Measurements from ENCODE around the gene SPO11. TPM values are rescaled to one million over a fixed set of nuclear protein-coding genes. Genes with fewer than 3 reads are reported as not detected.

Gene SPO11
- total and polyA plus RNA-seq, 2 of the 8 experiments (the other 6 are each of a cell fraction or from before 2014, with no cell fraction given): not detected

DNA sequence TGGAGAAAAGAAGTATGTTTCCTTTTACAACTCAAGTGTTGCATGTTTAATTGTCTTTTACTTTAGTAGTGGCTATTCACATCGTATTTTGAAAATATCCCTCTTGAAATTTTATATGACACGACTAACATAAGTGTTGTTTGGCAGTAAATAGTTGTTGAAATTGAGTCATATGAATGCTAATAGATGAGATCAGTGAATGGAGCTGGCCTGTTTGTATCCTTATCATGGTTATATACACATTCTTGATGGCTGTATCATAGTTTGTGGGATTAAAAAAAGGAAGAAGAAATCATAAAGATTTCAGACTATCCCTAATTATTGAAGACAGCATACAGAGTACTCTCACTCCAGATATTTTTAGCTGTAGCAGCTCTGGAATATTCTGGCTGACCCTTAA lies 13.2 kb downstream of the SPO11 start:
- no peaks in the 10 kb centered on the region for H3K4me1 ChIP-seq (replicated peaks in 1 of 4; ENCODE audit: control insufficient read depth in 3 of 4, insufficient read depth in 4 of 4, low read length in 3 of 4)
- no peak overlapping the region for H2BK15ac ChIP-seq (ENCODE audit: low read length)
- no peak overlapping the region for H3K4me3 ChIP-seq (ENCODE audit: extremely low read depth in 1 of 4, insufficient read depth in 2 of 4, low read depth in 3 of 4, low read length in 4 of 4)
- H2BK12ac ChIP-seq (ENCODE audit: low read depth, low read length): no peak overlapping the region
- H3K14ac ChIP-seq (ENCODE audit: insufficient read length): no peak overlapping the region
- no peak overlapping the region for H2BK5ac ChIP-seq (ENCODE audit: low read depth, low read length)
- no peak overlapping the region for H3K23ac ChIP-seq (ENCODE audit: insufficient read length)
- no peak overlapping the region for H4K8ac ChIP-seq (ENCODE audit: extremely low read depth, insufficient read depth, low read length)
- H2AK5ac ChIP-seq (ENCODE audit: low read depth, low read length): no peak overlapping the region
- no peak overlapping the region for H3K4ac ChIP-seq (replicated peaks; ENCODE audit: insufficient read length, low read depth, low read length)
- H3K56ac ChIP-seq (replicated peaks; ENCODE audit: insufficient read length, low read depth, low read length): no peak overlapping the region
- TF ChIP-seq RBBP5 (IDR thresholded peaks at IDR 0.05; ENCODE audit: borderline replicate concordance, low read depth, low read length): no peak
- TF ChIP-seq, protein P1, sequence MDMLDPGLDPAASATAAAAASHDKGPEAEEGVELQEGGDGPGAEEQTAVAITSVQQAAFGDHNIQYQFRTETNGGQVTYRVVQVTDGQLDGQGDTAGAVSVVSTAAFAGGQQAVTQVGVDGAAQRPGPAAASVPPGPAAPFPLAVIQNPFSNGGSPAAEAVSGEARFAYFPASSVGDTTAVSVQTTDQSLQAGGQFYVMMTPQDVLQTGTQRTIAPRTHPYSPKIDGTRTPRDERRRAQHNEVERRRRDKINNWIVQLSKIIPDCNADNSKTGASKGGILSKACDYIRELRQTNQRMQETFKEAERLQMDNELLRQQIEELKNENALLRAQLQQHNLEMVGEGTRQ (IDR thresholded peaks at IDR 0.05; ENCODE audit: low read length): no peak
- TF ChIP-seq, protein P2, sequence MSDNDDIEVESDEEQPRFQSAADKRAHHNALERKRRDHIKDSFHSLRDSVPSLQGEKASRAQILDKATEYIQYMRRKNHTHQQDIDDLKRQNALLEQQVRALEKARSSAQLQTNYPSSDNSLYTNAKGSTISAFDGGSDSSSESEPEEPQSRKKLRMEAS (IDR thresholded peaks at IDR 0.05): no peak
- TF ChIP-seq CEBPB (IDR thresholded peaks at IDR 0.05; ENCODE audit: low read depth, low read length): no peak
- TF ChIP-seq KDM5A (IDR thresholded peaks at IDR 0.05; ENCODE audit: low read length): no peak
- TF ChIP-seq KDM1A (IDR thresholded peaks at IDR 0.05; ENCODE audit: borderline replicate concordance, low read length): no peak
- no peak for TF ChIP-seq HDAC2 (IDR thresholded peaks at IDR 0.05; ENCODE audit: borderline replicate concordance in 1 of 2, low read depth in 2 of 2, low read length in 2 of 2)
- TF ChIP-seq TAF1 (IDR thresholded peaks at IDR 0.05; ENCODE audit: low read depth, low read length): no peak
- no peak for TF ChIP-seq RFX5 (IDR thresholded peaks at IDR 0.05; ENCODE audit: borderline replicate concordance, low read depth, low read length)
- TF ChIP-seq SP2 (IDR thresholded peaks at IDR 0.05; ENCODE audit: low read length): no peak
- TF ChIP-seq POLR2AphosphoS5 (IDR thresholded peaks at IDR 0.05; ENCODE audit: low read depth, low read length): no peak
- no peak for TF ChIP-seq TAF7 (optimal IDR thresholded peaks at IDR 0.05; ENCODE audit: borderline replicate concordance, low read depth, low read length)
- no peak for TF ChIP-seq TBP (IDR thresholded peaks at IDR 0.05; ENCODE audit: low read depth, low read length)
- no peak for TF ChIP-seq HDAC6 (IDR thresholded peaks at IDR 0.05; ENCODE audit: low read depth, low read length)
- H3K9me3 ChIP-seq (ENCODE audit: insufficient read depth in 2 of 2, low read depth in 1 of 2, low read length in 1 of 2): no peaks in the 10 kb centered on the region
- no peak overlapping the region for H4K91ac ChIP-seq (replicated peaks; ENCODE audit: insufficient read length, low read length)
- H2AFZ ChIP-seq (ENCODE audit: low read length): no peak overlapping the region
- no peaks in the 10 kb centered on the region for H4K20me1 ChIP-seq (replicated peaks in 1 of 2; ENCODE audit: control insufficient read depth in 1 of 2, insufficient read depth in 2 of 2, low read length in 2 of 2)
- ChIA-PET POLR2A (ENCODE audit: partially characterized antibody) (no interaction called here), CTCF (ENCODE audit: partially characterized antibody) (interaction anchor here (0.8 to 1.5 kb wide), 2 partner anchors 11 to 15 kb away, joined by 3 read pairs; no protein-coding TSS in a partner anchor)
- no peaks in the 10 kb centered on the region for H3K23me2 ChIP-seq (ENCODE audit: low read depth, low read length)
- H3K27ac ChIP-seq (ENCODE audit: low read depth, low read length): no peak overlapping the region
- no peak for DNase-seq (ENCODE audit: low read depth in 1 of 2, low spot score in 2 of 2)
- no peak overlapping the region for H3K18ac ChIP-seq (ENCODE audit: extremely low read depth, low read length)
- no peak overlapping the region for H2BK20ac ChIP-seq (ENCODE audit: low read length)
- FAIRE-seq: no peak
- H3K79me1 ChIP-seq (ENCODE audit: low read depth, low read length): no peaks in the 10 kb centered on the region
- WGBS, 2 experiments (ENCODE audit: extremely low coverage in 1 of 2, insufficient coverage in 1 of 2, insufficient read length in 1 of 2, insufficient replicate concordance in 2 of 2, low coverage in 1 of 2, low lambda C conversion rate in 2 of 2, missing lambda C conversion rate in 1 of 2): 61% methylated on average over 2 of the region's 2 CpGs; no CpG with 5 or more reads in 1 of the 2 experiments
- no peaks in the 10 kb centered on the region for H3K36me3 ChIP-seq (ENCODE audit: control insufficient read depth in 2 of 4, insufficient read depth in 4 of 4, low read length in 3 of 4)
- no peak overlapping the region for H3K9ac ChIP-seq (replicated peaks in 1 of 4; ENCODE audit: extremely low read depth in 1 of 4, low read depth in 3 of 4, low read length in 3 of 4)
- H2BK120ac ChIP-seq (replicated peaks; ENCODE audit: low read depth, low read length): no peak overlapping the region
- no peak overlapping the region for H3K4me2 ChIP-seq (ENCODE audit: insufficient read depth in 1 of 2, low read depth in 2 of 2, low read length in 2 of 2)
- no peak overlapping the region for H4K5ac ChIP-seq (ENCODE audit: insufficient read length, low read depth, low read length)
- no peaks in the 10 kb centered on the region for H3K79me2 ChIP-seq (ENCODE audit: control insufficient read depth in 1 of 2, insufficient read depth in 2 of 2, low read length in 2 of 2)
- no peaks in the 10 kb centered on the region for H3K27me3 ChIP-seq (replicated peaks in 1 of 4; ENCODE audit: control insufficient read depth in 3 of 4, extremely low read depth in 1 of 4, insufficient read depth in 3 of 4, low read length in 3 of 4)

Measured in H1 (cell line).